SK-N-DZ (cell line): ENCODE data around the gene SCML1. TPM values are rescaled to one million over a fixed set of nuclear protein-coding genes. Genes with fewer than 3 reads are reported as not detected.
A peak's percentile ranks its signal among the peaks of the same experiment; 100 is the strongest.

Experiments used
- DNase-seq: peaks from one replicate; pipeline ENCODE4 v3.0.0-alpha.2; 2015; ENCODE audit warnings: low spot score
- polyA plus RNA-seq, 2 experiments: library from polyadenylated mRNA; depleted of rRNA; stranded (reverse); fragments of >200 nt; gene quantifications; 2 replicates each; pipeline ENCODE4 v1.2.3, GENCODE V29; 2014

Gene SCML1
- 45.5 and 49.0 TPM in 2 replicates for polyA plus RNA-seq (2014; cell fraction: cytosol; rRNA removed)
- polyA plus RNA-seq (2014; cell fraction: nucleus; rRNA removed), result 94.9 and 118 TPM in 2 replicates

- peak; percentile 95 for DNase-seq
Measured at GRCh38 chrX:17736856-17737709, at the start of gene SCML1. SCML1 (plus strand) TSS chrX:17737493; CDS start chrX:17744187, 6,694 bp downstream.

GRCh38 chrX:17687648-17688047 lies 49.6 kb upstream of the SCML1 start:
- no peak for DNase-seq

GRCh38 chrX:17689971-17690409 lies 47.3 kb upstream of the SCML1 start:
- peak; percentile 57 for DNase-seq

- DNase-seq, result peak; percentile 38
Measured at GRCh38 chrX:17692709-17693346, 44.5 kb upstream of the SCML1 start.

GRCh38 chrX:17697191-17697590 lies 40.1 kb upstream of the SCML1 start:
- no peak for DNase-seq

DNA sequence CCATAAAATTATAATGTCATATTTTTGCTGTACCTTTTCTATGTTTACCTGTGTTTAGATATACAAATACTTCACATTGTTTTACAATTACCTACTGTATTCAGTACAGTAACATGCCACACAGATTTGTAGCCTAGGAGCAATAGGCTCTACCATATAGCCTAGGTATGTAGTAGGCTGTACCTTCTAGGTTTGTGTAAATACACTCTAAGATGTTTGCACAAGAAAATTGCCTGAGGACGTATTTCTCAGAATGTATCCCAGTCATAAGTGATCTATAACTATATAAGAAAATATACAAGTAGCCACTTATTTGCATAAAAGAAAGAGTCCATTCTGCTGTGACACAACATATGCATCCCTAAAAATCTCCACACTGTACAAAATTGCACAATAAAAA lies 36.3 kb upstream of the SCML1 start:
- no peak for DNase-seq

DNA sequence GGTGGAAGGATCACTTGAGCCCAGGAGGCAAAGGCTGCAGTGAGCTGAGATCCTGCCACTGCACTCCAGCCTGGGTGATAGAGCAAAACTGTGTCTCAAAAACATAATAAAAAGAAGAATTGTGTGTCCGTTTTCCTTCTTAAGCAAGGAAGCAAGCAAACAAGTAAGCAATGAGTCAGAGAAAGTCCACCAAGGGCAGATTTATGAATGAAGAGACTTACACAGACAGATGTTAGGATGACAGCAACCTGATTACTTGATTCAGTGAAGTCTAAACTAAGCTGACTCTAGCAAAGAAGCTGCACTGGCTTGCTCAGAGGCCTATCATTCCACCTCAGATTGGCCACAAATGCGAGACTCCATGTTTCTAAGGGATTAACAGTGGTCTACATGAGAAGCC lies 34.1 kb upstream of the SCML1 start:
- DNase-seq, result no peak

- DNase-seq, result no peak
Measured at GRCh38 chrX:17705211-17705610, 32.1 kb upstream of the SCML1 start.

DNA sequence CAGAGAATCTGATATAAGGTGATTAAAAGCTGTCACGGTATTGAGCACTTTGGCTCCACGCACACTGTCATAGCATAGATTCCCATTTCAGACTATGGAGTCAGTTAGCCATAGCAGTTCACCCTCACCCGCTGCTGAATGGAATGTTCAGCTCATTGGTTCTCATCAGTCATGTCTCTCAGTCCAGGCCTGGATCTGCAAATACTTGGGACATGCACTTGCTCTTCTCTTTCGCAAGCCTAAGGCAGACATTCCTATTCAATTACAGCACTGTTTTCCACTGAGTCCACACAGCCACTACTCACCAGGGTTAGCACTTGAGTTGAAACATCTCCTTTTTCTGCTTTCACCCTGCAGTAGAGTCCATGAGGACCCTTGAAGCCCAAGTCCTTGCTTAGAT lies 30.6 kb upstream of the SCML1 start:
- no peak for DNase-seq

DNA sequence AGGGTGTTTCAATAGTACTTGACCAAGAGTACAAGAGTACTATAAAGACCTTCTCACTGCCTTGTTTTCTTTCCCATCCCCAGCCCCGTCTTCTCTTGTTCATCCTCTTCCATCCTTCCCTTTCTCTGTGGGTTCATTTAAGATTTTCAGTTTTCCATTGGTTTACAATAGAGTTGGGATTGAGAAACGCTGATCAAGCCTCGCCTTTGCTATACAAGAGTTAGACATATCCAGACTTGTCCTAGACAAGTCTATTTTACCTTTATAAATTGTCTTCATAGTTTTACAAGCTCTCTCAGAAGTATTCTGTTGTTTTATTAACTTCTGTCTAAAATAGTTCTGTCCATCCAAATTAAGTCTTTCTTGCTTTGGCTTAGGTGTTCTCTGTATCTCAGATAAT lies 29.6 kb upstream of the SCML1 start:
- no peak for DNase-seq

GRCh38 chrX:17710871-17711301 lies 26.4 kb upstream of the SCML1 start:
- DNase-seq, result no peak

- DNase-seq, result no peak
Measured at GRCh38 chrX:17713288-17713687, 24.0 kb upstream of the SCML1 start.

DNA sequence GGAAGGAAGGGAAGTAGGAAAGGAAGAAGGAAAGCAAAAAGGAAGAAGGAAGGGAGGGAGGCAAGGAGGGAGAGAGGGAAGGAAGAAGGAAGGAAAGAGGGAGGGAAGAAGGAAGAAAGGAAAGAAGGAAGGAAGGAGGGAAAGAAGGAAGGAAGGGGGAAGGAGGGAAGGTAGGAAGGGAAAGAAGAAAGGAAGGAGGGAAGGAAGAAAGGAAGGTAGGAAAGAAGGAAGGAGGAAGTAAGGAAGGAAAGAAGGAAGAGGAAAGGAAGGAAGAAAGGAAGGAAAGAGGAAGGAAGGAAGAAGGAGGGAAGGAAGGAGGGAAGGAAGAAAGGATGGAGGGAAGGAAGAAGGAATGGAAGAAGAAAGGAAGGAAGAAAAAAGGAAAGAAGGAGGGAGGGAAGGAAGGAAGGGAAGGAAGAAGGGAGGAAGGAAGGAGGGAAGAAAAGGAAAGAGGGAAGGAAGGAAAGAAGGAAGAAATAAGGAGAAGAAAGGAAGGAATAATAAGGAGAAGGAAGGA lies 18.6 kb upstream of the SCML1 start:
- no peak for DNase-seq

DNA sequence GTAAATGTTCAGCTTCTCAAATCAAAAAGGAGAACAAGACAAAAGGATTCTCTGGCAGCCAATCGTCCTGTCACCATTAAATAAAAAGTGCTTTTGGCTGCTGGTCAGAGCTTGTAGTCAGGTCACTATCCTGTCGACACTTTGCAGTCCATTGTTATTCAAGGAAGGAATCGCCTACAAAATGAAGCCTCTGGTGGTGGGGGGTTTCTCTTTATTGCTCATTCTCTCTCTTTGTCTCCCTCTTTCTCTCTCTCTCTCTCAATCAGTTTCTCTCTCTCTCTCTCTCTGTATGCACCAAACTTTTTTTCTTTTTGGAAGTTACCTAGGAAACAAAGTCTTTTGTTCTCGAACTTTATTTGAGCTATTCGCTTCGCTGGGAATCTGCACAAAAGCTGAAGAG lies 17.6 kb upstream of the SCML1 start:
- no peak for DNase-seq

DNA sequence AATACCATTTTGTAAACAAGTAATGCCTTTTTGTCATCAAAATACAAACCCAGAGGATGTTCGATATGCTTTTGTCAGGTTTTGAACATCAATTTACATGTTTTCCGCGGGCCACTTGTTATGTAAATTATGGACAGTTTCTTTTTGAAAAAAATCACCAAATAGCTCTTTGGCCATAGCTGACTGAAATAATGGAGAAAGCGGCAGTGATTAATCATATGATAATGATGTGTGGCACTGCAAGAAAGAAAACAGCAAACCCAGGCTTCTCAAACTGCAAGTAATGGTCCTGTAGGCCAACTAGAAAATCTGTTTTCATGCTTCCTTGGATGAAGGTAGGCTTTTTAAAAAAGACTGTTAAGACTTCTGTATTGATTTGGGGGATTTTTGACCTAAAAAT lies 15.6 kb upstream of the SCML1 start:
- DNase-seq, result no peak

DNA sequence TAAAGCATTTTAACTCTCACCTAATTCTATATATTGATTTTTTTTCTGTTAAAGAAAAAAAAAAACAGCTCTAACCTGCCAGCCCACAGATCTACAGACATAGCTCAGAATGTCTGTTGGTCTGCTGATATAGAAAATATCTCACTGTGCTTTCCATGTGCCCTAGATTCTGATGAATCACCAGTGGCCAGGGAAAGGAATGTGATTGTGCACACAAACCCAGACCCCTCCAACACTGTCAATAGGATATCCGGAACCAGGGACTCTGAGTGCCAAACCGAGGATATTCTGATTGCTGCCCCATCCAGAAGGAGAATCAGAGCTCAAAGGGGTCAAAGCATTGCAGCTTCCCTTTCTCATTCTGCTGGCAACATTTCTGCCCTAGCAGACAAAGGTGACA lies 12.1 kb upstream of the SCML1 start:
- DNase-seq, result no peak

- no peak for DNase-seq
Measured at GRCh38 chrX:17732138-17732783, 5.0 kb upstream of the SCML1 start.

GRCh38 chrX:17735406-17735805 lies 1.9 kb upstream of the SCML1 start:
- no peak for DNase-seq

GRCh38 chrX:17736478-17736855 lies 826 bp upstream of the SCML1 start:
- no peak for DNase-seq

GRCh38 chrX:17737710-17737985 lies 355 bp downstream of the SCML1 start:
- DNase-seq, result peak; percentile 17

GRCh38 chrX:17737986-17738713 lies 857 bp downstream of the SCML1 start:
- DNase-seq, result peak; percentile 52
